Spleen (tissue), 11 donors: ENCODE results near the gene KCTD5. TPM values are rescaled to one million over a fixed set of nuclear protein-coding genes. Genes with fewer than 3 reads are reported as not detected.
"Not testable (repeated sequence)": the region's sequence is repeated elsewhere in the genome, so short reads cannot be mapped to it uniquely, and the experiment has no call there.

Source experiments
- DNase-seq: peaks from one replicate; pipeline ENCODE4 v3.0.0-alpha.2; 2020
- H3K27ac ChIP-seq, 8 donors: fragments of 200-600 bp; sonication (generic) in 7 of 8; 1 replicate in 4 of 8; 2 replicates in 4 of 8; pipeline versions ENCODE4 v1.5.0 to v1.8.0; 2016 to 2021; ENCODE audit warnings: inconsistent platforms in 4 of 8, mild to moderate bottlenecking in 4 of 8, moderate library complexity in 1 of 8
- H3K27me3 ChIP-seq, 7 donors: fragments of 200-600 bp; sonication (generic) in 6 of 7; replicated peaks in 1 of 7; 1 replicate in 4 of 7; 2 replicates in 3 of 7; pipeline versions ENCODE4 v1.5.0 to v1.8.0; 2016 to 2021; ENCODE audit warnings: inconsistent platforms in 3 of 7, mild to moderate bottlenecking in 1 of 7
- H3K36me3 ChIP-seq, 6 donors: fragments of 200-600 bp; sonication (generic) in 5 of 6; 1 replicate in 4 of 6; 2 replicates in 2 of 6; pipeline versions ENCODE4 v1.5.0 to v1.8.0; 2016 to 2021; ENCODE audit warnings: inconsistent platforms in 2 of 6
- H3K4me1 ChIP-seq, 6 donors: fragments of 200-600 bp; sonication (generic) in 5 of 6; 1 replicate in 3 of 6; 2 replicates in 3 of 6; pipeline versions ENCODE4 v1.5.0 to v1.8.0; 2016 to 2021; ENCODE audit warnings: inconsistent platforms in 3 of 6
- H3K4me3 ChIP-seq, 8 donors: fragments of 200-600 bp; sonication (generic) in 7 of 8; 1 replicate in 4 of 8; 2 replicates in 4 of 8; pipeline versions ENCODE4 v1.5.0 to v1.8.0; 2016 to 2021; ENCODE audit warnings: inconsistent platforms in 4 of 8, mild to moderate bottlenecking in 4 of 8, moderate library complexity in 2 of 8
- H3K9me3 ChIP-seq, 8 donors: fragments of 200-600 bp; sonication (generic) in 7 of 8; 1 replicate in 4 of 8; 2 replicates in 4 of 8; pipeline versions ENCODE4 v1.5.0 to v1.8.0; 2016 to 2021; ENCODE audit warnings: inconsistent platforms in 4 of 8
- CTCF ChIP-seq, 11 experiments: fragments of 200-600 bp in 7 of 11; fragments of 450-650 bp in 4 of 11; sonication (generic) in 4 of 11; IDR thresholded peaks in 8 of 11; conservative IDR thresholded peaks in 3 of 11; 1 replicate in 7 of 11; 2 replicates in 4 of 11; pipeline versions ENCODE4 v1.4.0 to v1.8.0; 2016 to 2021; ENCODE audit warnings: antibody characterized with exemption in 11 of 11, inconsistent platforms in 4 of 11, mild to moderate bottlenecking in 1 of 11
- POLR2A ChIP-seq, 3 donors: fragments of 450-650 bp; IDR thresholded peaks; one replicate each; pipeline ENCODE4 v1.5.1; 2017; ENCODE audit warnings: antibody characterized with exemption in 3 of 3, mild to moderate bottlenecking in 1 of 3
- POLR2AphosphoS5 ChIP-seq, 3 donors: sonication (generic); formaldehyde crosslinking; IDR thresholded peaks; one replicate each; pipeline ENCODE4 v1.5.1; 2017; ENCODE audit warnings: antibody characterized with exemption in 3 of 3
- WGBS, 5 donors: extraction: QIAGEN DNeasy Blood & Tissue Kit in 3 of 5; methylation state at CpG; one replicate each; pipeline versions ENCODE4 v1.1.5 to v1.1.7; 2013 to 2018; 5-methylcytosine and 5-hydroxymethylcytosine counted together
- intact Hi-C: fragments of 100-400 bp; cut with DNase I; formaldehyde crosslinking; loops from one replicate; pipeline ENCODE4 v1.15.0; 2023; ENCODE audit warnings: low total_unique reads
- polyA plus RNA-seq, 3 donors: library from polyadenylated mRNA; stranded (reverse); fragments of 200-250 nt; gene quantifications; one replicate each; pipeline ENCODE4 v1.2.1, GENCODE V29; 2013
- total RNA-seq, 7 donors: library from RNA; depleted of rRNA in 3 of 7; stranded (reverse); fragments of >200 nt in 3 of 7; fragmentation: NEBNext Ultra II Directional in 4 of 7; extraction: Animal tissue kit (Norgen Biotek cat#: 25700) in 4 of 7; gene quantifications; one replicate each; pipeline versions ENCODE4 v1.1.0 to v1.2.1, GENCODE V29; 2016 to 2021
- donor health status: healthy with polysubstance abuse.
- donor health status: DM: no; HTN: no; CAD: no; lungs with moderate emphysema.
- donor health status: DM: no; HTN: no; CAD: no.
- donor health status: Bipolar disorder and iron deficiency.
- donor health status: healthy.
- donor health status: DM: no; HTN: no; CAD: no.
- donor health status: DM: yes; HTN: yes; CAD: no.

KCTD5 gene
- total and polyA plus RNA-seq, 10 donors = 13.1 to 32.1 (median 26.5) TPM

GRCh38 chr16:2675714-2676113 lies 6.6 kb upstream of the KCTD5 start:
- Histone ChIP-seq H3K4me1 (peaks cover 14 to 37% (median 27%) of the 10 kb centered on the region in 6 donors), H3K4me3 (no peak overlapping the region), H3K9me3 (no peaks in the 10 kb centered on the region), H3K27me3 (no peaks in the 10 kb centered on the region), H3K27ac (peak overlapping the region in 2 of 8 donors; percentile 95 to 97), H3K36me3 (peaks cover 0 to 13% (median 0%) of the 10 kb centered on the region in 6 donors)
- 85 to 92% (median 90%) methylated on average over 16 of the region's 16 CpGs for WGBS, 5 donors
- DNase-seq = no peak
- intact Hi-C loops = no loop called here
- TF ChIP-seq POLR2AphosphoS5 (IDR thresholded peaks at IDR 0.05) (no peak), POLR2A (IDR thresholded peaks at IDR 0.05) (no peak), CTCF (IDR thresholded peaks at IDR 0.05 in 8 of 11, conservative IDR thresholded peaks at IDR 0.05 in 3 of 11) (no peak)

GRCh38 chr16:2676937-2677336 lies 5.4 kb upstream of the KCTD5 start:
- intact Hi-C loops = not testable (repeated sequence)

GRCh38 chr16:2678206-2678965 lies 3.9 kb upstream of the KCTD5 start:
- DNase-seq, H3K27ac ChIP-seq, H3K4me3 ChIP-seq, H3K9me3 ChIP-seq, intact Hi-C loops, H3K36me3 ChIP-seq, H3K27me3 ChIP-seq: not testable (repeated sequence)
- peaks cover 12 to 40% (median 29%) of the 10 kb centered on the region in 6 donors for H3K4me1 ChIP-seq
- 89 to 94% (median 93%) methylated on average over 11 to 18 of the region's 23 CpGs for WGBS, 5 donors

More at GRCh38 chr16:2676937-2677336, 5.4 kb upstream of the KCTD5 start:
- not testable (repeated sequence) for H3K27me3 ChIP-seq, DNase-seq, H3K4me3 ChIP-seq, H3K27ac ChIP-seq, H3K36me3 ChIP-seq, H3K9me3 ChIP-seq
- 86 to 96% (median 91%) methylated on average over 3 of the region's 3 CpGs for WGBS, 5 donors
- H3K4me1 ChIP-seq = peaks cover 18 to 38% (median 28%) of the 10 kb centered on the region in 6 donors

- peaks cover 12 to 38% (median 30%) of the 10 kb centered on the region in 6 donors for H3K4me1 ChIP-seq
- intact Hi-C loops, H3K36me3 ChIP-seq, H3K27ac ChIP-seq, H3K27me3 ChIP-seq, DNase-seq, H3K4me3 ChIP-seq, H3K9me3 ChIP-seq: not testable (repeated sequence)
- 81 to 94% (median 85%) methylated on average over 4 of the region's 4 CpGs for WGBS, 5 donors
Measured at GRCh38 chr16:2679902-2680301, 2.4 kb upstream of the KCTD5 start.

- H3K36me3 ChIP-seq = not testable (repeated sequence)
- WGBS, 5 donors = 88 to 95% (median 92%) methylated on average over 6 to 8 of the region's 8 CpGs
Measured at GRCh38 chr16:2680360-2680759, 2.0 kb upstream of the KCTD5 start.

GRCh38 chr16:2683041-2683440 lies 718 bp downstream of the KCTD5 start:
- peak overlapping the region; percentile 64 to 97 (median 86) for H3K4me3 ChIP-seq
- WGBS, 5 donors = 10 to 14% (median 13%) methylated on average over 13 of the region's 13 CpGs
- DNase-seq, H3K27me3 ChIP-seq, H3K9me3 ChIP-seq, H3K36me3 ChIP-seq, intact Hi-C loops: not testable (repeated sequence)
- H3K4me1 ChIP-seq = peaks cover 24 to 52% (median 44%) of the 10 kb centered on the region in 6 donors
- H3K27ac ChIP-seq = peak overlapping the region; percentile 82 to 96 (median 88)

More at GRCh38 chr16:2680360-2680759, 2.0 kb upstream of the KCTD5 start:
- DNase-seq, intact Hi-C loops, H3K4me3 ChIP-seq, H3K27me3 ChIP-seq, H3K27ac ChIP-seq, H3K9me3 ChIP-seq: not testable (repeated sequence)
- peaks cover 12 to 37% (median 30%) of the 10 kb centered on the region in 6 donors for H3K4me1 ChIP-seq

- WGBS, 5 donors = no CpG with 5 or more reads among the region's 9 CpGs
- H3K27ac ChIP-seq = peak overlapping the region in 3 of 8 donors; percentile 44 to 65 (median 63)
- H3K4me1 ChIP-seq = peaks cover 23 to 65% (median 52%) of the 10 kb centered on the region in 6 donors
- H3K9me3 ChIP-seq, H3K4me3 ChIP-seq, DNase-seq, intact Hi-C loops, H3K27me3 ChIP-seq: not testable (repeated sequence)
- peaks cover 0 to 15% (median 11%) of the 10 kb centered on the region in 6 donors for H3K36me3 ChIP-seq
Measured at GRCh38 chr16:2686075-2686474, 3.8 kb downstream of the KCTD5 start.
